HG03565 (cell line): ENCODE measurements around the gene CAPZB.

ENCODE experiments used
- ATAC-seq: cut with Tn5 transposase; IDR thresholded peaks from one replicate; pipeline ENCODE4 v1.9.1; 2021; ENCODE audit warnings: mild to moderate bottlenecking, moderate library complexity; ENCODE audit not compliant: unreplicated experiment

CAPZB gene

DNA sequence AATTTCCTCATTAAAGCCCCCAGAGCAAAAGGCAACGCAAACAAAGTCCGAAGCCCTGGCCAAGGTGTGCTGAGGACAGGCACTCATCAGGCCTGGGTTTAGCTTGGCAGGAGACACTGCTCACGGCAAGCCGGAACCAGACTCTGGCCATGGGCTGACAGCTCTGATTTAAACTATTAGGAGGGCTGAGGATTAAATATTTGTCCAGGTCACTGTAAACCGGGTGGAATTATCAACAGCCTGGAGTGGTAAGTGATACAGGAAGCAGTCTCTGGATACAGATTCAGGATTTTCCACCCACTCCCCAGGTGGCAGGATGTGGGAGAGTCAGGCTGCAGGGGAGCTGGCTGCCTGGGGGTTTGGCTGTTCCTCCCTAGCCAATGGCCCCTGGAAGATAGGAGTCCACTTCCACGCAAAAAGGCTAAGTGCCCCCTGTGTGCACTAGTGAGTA lies 130.8 kb downstream of the CAPZB start:
- no peak for ATAC-seq

DNA sequence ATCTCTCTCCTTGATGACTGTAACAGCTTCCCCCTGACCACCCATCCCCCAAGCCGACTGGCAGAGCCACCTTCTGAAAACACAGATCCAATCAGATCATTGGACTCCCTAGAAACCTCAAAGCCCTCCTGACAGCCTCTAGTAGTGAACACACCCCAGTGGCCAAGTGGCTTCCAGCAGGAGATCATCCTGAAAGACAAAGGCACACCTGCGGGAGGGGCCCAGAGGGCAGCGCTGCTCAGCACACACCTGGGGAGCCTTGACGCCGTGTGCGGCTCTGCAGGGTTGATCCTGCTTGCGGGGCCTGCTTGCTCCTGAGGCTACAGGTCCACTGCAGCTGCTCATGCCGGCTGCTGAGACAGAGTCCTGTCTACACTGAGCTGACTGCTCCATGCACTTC lies 131.7 kb downstream of the CAPZB start:
- ATAC-seq = no peak

DNA sequence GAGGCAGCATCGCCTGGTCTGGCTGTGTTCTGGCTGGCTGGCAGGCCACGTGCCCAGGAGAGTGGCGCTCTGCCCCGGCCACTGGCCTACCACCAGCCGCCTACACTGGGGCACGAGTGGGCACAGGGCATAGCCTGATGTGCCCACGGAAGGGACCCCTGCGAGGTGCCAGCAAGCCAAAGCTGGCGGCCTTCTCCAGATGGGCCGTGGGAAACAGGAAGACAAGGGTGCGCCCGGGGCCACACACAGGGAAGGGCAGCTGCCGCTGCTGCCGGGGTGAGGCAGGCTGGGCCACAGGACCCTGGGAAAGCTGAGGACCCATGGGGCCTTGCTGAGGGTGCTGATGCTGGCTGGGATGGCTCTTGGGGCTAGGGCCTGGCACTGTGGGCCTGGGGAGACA lies 132.5 kb downstream of the CAPZB start:
- ATAC-seq = no peak

DNA sequence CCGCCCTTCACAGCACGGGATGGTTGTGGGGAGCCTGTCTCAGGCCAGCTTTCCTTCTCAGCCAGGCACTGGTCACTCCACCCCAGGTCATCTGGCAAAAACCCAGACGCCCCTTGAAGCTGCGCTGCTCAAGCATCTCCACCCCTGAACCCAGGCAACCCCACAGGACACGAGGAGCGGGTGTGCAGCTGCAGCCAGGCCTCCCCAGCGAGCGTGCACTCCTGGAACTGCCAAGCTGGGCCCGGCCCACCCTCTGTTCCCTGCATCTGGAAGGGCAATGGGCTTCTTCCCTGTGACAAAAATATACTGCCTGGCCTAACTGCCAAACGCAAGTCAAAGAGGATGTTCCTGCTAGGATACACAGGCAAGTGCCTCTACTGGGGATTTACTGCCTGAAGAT lies 133.5 kb downstream of the CAPZB start:
- ATAC-seq = no peak

DNA sequence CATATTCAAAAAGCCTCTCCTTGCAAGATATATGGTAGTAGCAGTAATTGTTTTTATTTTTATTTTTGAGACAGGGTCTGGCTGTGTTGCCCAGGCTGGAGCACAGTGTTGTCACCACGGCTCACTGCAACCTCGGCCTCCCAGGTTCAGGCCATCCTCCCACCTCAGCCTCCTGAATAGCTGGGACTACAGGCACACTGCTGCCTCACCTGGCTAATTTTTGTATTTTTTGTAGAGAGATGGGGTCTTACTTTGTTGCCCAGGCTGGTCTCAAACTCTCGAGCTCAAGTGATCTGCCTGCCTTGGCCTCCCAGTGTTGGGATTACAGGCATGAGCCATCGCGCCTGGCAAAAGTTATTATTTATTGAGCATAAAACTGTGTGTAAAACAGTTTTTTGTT lies 134.8 kb downstream of the CAPZB start:
- ATAC-seq = no peak

DNA sequence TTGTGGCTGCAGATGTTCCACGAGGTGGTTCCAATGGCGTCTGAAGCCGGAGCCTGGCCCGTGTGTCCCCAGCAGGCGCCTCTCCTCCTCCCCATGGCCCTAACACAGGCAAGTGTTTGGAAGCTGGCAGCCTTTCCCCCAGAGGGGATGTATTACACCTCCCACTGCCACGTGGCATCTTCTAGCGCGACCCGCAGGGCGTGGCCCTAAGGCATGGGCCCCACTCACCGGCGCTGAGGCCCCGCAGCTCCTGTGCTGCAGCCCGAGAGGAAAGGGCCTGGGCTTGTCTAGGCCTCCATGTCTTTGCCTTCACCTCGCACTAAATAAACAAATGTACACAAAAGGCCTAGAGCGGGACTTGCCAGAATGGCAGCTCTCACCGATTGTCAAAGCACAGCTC lies 135.3 kb downstream of the CAPZB start:
- ATAC-seq = no peak

DNA sequence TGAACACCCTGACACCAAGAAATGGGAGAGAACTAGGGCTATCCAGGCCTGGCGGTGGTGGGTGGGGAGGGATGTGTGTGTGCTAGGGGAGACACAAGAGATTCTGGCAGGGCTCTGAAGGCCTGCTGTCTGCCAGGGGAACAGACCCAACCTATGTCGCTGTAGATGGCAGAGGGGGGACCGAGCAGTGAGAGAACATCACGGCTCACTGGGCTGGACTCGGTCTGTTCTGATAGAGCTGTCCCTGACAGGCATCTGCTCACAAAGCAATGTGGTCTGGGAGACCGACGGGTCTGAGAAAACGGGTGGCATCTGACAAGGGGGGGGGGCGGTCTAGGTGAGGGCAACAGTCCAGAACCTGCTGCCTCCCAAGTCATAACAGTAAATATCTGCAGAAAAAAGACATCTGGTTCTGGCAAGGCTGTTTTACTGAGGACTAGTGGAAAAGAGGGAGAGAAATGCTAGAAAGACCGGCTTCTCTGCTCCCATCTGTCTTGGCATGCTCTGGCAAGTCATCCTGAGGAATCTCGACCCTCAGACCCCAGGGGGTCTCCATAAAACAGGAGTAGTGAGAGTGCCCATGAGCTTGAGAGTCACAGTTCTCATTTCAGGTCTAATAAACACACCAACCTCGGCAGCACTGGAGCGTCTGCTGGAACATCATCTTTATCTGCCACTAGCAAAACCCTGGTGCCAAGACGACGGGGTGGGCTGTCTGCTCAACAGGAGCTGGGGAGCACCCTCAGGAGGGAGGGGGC lies 136.7 kb downstream of the CAPZB start:
- no peak for ATAC-seq

DNA sequence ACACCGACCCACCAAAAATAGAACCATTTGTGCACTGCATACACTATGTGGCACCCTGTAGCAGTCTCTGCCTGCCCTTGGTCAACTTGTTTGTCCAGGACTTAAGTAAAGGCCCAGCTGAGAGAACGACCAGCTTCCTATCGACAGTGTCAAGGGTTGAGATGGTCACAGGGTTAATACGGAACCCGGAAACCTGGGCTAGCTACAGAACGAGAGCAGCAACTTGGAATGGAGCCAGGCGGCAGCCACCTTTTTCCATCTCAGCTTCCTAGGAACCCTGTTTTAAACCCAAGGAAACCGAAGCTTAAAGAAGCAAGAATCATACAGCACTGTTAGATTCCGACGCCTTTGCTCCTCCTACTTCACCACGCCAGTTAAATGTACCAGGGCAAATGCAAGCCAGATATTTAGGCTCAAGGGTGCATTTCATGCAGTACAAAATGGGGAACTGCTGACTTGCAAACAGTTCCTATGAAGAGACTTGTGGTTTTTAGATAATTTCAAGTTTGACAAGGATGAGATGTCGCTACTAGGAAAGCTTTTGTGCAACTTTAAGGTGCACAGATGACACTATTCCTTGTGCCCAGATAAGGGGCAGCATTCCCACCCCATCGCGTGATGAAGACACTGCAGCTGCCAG lies 137.7 kb downstream of the CAPZB start:
- ATAC-seq = no peak

DNA sequence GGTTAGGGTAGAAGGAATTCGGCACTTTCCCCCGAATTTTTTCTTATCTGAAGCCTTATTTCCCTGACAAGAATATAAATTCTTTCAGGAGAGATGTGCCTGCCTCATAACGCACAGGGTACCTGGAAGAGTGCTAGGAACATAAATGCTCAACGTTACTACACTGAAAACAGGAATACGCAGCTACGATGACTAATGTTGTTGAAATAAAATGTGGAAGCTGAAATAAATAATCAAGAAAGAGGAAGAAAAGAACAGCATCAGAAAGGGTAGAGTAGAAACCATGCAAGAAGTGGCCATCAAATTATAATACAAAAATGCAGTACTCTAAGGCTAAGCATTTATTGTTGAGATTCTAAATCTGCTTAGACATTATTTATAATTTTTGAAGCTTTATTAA lies 139.3 kb downstream of the CAPZB start:
- ATAC-seq = no peak

DNA sequence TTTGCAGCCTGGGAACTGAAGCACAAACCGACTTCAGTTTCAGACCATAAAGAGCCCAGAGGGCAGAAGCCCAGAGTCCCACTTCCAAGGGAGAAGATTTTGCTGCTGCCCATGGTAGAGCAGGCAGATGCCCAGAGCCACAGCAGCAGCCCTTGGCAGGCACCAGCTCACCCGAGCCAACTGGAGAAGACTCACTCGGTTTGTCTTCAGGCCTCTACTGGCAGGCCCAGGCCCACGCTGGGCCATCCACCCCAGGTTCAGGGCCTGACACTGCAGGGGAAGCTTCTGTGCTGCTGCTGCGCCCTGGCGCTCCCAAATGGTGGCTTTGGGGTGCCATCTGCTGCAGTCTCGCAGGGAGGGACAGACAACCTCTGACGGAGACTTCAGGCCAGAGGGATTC lies 139.9 kb downstream of the CAPZB start:
- no peak for ATAC-seq

DNA sequence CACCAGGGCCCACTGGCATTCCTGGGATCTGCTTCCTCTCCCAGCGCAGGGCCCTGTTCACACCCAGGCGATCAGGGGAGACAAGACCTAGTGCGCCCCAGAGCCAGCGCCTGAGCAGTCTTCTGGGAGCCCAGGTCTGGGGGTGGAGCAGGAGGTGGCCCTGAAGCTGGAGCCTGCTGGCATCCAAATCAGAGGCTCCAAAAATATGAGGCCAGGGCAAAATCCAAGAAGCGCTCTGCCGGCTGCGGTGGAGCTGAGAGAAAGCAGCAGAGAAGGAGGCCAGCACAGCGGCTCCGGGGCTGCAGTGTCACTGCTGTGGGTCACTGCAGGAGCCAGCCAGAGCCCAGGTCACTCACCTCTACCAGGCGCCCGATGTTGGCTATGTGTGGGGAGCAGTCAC lies 140.5 kb downstream of the CAPZB start:
- no peak for ATAC-seq

DNA sequence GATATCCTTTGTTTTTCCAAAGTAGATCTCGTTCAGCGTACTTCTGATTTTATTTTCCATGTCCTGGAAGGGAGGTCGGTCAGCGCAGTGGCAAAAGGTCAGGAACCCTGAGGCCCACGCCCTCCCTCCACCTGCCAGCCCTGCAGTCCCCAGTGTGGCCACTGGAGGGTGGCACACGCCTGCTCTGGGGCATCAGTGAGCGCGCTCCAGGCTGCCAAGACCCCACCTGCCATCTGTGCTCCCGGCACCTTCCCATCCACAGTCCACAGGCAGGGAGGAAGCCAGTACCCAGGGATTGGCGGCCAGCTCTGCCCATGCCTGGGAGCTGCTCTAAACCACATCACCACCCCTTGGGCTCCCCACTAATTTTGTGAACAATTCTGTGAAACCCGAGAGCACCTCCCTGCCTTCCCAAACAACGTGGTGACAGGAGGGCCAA lies 140.9 kb downstream of the CAPZB start:
- no peak for ATAC-seq

DNA sequence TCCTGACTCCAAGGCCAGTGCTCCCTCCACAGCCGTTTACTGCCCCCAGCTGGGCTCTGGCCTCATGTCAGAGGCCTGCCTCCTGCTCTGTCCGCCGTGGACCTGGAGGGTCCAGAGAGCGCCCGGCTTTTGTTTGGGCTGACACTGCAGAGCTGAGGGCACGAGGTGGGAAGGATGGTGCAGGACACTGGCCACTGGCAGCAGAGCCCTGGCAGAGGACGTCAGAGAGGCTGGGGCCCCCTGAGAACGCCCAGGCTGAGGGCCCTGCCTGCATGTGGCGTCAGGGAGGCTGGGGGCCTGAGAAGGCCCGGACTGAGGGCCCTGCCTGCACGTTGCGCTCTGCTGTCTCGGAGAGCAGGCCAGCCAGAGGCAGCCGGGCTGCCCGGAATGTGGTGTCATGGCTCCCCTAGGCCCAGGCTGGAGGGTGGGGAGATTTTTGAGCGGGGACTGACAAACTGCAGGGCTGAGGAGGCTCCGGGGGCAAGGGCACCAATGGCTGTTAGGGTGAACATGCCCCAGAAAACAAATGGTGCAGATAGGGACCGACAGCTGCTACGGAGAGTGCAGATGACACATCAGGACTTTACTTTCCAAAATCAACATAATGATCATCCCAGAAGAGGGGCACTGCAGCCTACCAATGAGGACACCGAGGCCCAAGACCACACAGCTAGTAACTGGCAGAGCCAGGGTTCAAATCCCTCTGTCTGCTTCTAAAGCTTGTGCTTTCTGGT lies 141.6 kb downstream of the CAPZB start:
- no peak for ATAC-seq

DNA sequence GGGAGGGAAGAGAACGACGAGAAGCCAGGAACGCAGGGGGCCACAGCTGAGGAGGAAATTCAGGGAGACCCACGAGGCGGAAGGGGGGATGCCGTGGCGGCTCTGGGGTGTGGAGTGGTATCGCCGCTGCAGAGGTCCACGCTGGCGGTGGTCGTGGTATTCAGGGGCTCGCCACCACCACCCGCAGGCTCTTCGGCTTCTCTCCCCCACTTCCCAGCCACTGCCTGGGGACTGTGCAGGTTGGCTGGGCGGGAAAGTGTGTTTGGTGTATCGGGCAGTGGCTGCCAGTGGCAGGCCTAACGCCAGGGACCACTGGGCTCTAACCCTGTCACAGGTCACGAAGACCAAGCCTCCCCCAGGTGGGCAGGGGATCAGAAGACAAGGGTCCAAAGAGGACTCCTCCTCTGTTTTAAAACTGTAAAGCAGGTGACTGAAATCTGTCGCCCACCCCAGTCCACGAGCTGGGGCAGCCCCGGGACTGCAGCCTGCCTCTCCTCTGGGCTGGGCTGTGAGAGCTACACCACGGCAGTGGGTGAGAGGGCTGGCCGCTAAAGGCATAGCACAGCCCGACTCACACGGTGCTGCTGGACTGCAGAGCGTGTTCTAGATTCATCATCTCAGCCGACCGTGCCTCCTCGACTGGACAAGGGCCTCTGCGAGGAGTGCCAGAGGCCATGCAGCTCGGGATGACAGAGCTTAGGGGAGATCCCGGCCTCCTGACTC lies 142.3 kb downstream of the CAPZB start:
- no peak for ATAC-seq

DNA sequence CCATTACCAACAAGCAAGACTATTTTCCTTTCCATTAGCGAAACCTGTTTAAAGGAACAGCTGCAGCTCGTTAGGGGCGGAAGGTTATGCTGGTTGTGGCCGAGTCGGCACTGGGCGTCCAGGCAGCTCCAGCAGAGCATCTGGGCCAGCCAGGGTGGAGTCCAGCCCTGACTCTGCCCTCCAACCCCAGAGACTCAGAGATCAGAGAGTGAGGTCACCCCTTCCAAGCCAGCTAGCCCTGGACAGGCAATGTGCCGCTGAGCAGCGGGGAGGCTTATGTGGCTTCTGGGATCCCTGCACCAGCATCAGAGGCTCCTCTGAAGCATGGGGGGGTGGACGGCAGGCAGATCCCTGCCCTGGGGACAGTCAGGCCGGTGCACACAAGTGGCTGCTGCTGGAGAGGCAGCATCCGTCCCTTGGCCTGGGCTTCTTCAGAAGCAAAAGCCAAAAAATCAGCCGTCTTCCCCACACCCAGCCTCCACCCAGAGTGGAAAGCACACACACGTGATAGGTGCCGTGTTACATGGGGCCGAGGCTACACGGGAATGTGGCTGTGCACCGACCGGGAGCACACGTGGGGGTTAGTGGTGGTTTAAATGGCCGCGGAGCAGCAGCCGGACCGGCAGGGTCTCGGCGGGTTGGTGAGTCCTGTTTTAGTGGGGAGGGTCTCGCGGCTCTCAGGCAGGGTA lies 143.1 kb downstream of the CAPZB start:
- no peak for ATAC-seq

DNA sequence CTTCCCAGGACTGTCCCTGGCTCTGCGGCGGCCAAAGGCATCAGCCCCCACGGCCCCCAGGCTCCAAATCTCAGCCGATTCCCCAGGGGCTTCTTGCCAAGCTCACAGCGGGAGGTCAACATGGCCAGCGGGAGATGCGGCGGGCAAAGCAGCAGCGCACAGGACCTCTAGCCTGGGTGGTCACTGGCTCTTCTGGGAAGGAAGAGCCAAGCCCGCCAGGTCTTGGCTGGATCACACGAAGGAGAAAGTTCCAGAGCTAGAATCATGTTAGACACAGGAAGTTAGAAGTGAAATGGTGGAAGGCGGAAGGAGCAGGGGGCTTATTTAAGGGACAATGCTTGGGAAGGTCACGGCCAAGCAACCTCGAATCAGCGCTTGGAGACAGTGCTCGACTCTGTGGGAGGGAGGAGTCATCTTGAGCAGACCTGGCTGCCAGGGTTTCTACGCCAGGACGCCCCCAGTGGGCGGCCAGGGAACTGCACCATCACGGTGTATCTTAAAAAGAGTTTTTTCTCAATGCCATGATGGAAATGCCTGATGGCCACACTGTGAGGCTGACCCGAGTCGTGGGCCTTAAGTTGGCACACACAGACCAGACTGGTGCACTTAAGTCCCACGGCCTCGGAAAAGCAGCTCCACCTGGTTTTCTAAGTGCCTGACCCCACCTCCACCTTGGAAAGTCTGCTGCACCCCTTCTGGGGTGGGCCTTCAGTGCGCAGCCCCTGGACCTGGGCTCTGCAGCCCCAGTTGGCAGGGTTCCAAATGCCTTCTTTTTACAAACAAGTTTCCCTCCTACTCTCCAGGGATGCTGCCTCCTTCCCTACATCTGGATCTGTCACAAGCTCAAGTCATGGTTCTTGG lies 143.9 kb downstream of the CAPZB start:
- ATAC-seq = no peak

DNA sequence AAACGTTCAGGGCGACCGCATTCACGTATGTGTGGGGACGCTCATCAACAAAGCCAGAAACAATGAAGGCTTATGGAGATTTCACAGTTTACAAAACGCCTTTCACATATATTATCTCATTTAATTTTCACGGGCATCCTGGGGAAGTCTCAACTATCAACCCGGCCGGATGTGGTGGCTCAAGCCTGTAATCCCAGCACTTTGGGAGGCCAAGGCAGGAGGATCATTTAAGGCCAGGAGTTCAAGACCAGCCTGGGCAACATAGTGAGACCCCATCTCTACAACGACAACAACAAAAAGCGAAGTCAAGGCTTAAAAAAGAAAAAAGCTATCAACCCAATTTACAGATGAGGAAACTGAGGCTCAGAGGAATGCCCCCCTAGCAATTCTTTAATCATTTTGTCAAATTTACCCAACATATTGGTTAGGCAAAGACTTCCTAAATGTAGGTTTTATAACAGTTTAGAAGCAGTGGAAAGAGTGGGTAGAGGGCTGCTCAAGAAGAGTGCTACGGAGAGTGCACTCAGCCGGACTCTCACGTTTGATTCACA lies 144.9 kb downstream of the CAPZB start:
- no peak for ATAC-seq

DNA sequence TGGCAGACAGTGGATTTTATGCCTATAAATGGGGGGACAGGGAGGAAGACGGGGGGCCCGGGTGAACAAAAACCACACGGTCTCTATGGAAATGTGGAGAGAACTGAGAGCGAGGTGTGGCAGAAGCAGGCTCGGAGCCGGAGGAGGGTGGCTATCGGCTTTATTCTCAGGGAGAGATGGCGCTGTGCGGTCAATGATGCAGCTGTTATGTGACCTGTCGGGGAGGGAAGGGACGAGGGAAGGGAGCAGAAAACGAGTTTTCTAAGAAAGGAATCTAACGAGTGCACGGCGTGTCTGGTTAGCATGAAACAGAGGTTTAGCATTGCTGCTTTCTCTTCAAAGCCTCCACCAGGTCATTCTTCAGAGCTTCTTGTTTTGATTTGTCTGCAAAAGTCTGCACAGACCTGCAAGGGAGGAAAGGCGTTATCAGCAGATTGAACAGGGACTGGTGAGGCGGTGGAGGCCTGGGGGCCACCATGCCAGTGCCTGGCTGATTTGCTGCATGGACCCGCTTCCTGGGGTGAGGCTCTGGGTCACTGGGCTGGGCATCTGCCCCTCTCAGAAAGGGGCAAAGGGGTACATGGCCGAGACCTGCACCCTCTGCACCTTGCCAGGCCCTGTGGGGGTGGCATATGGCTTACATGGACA lies 146.0 kb downstream of the CAPZB start:
- no peak for ATAC-seq

DNA sequence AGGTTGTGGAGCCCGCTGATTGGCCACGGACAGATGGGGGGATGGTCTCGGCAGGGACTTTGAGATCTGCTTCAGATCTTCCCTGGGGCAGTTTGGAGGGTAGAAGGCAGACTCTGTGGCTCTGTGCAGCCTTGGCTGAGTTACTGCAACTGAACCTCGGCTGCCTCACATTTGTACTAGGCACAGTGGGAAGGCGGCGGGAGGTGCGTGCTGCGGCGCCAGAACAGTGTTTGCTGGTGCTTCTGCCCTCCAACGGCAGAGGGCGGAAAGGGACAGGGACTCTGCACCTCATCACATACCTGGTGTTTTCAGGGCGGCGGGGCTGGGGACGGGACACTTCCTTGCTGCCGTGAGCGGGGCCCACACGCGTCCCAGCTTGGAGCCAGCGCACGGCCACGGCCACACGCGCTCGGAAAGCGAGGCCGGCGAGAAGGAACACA lies 147.0 kb downstream of the CAPZB start:
- ATAC-seq = no peak
